BLaER1 (cell line): Measurements from ENCODE around the gene PCIF1.
A peak's percentile ranks its signal among the peaks of the same experiment; 100 is the strongest.

Experiments used
- H3K27ac ChIP-seq: shearing (Covaris generic); formaldehyde crosslinking; 2 replicates; pipeline ENCODE4 v1.8.1; 2022
- H3K27me3 ChIP-seq: shearing (Covaris generic); formaldehyde crosslinking; 2 replicates; pipeline ENCODE4 v1.8.1; 2022
- H3K36me3 ChIP-seq: shearing (Covaris generic); formaldehyde crosslinking; 2 replicates; pipeline ENCODE4 v1.8.1; 2022
- H3K4me1 ChIP-seq: shearing (Covaris generic); formaldehyde crosslinking; 2 replicates; pipeline ENCODE4 v1.8.1; 2022
- H3K4me2 ChIP-seq: shearing (Covaris generic); formaldehyde crosslinking; 2 replicates; pipeline ENCODE4 v1.8.1; 2022
- H3K4me3 ChIP-seq: shearing (Covaris generic); formaldehyde crosslinking; 2 replicates; pipeline ENCODE4 v1.8.1; 2022
- H3K9ac ChIP-seq: shearing (Covaris generic); formaldehyde crosslinking; 2 replicates; pipeline ENCODE4 v1.8.1; 2022
- H3K9me3 ChIP-seq: shearing (Covaris generic); formaldehyde crosslinking; 2 replicates; pipeline ENCODE4 v1.8.1; 2022
- H4K20me1 ChIP-seq: shearing (Covaris generic); formaldehyde crosslinking; 2 replicates; pipeline ENCODE4 v1.8.1; 2022
- Cebpa-rat ChIP-seq: shearing (Covaris generic); IDR thresholded peaks from 2 replicates; pipeline ENCODE4 v1.8.1; 2022

Gene PCIF1

DNA sequence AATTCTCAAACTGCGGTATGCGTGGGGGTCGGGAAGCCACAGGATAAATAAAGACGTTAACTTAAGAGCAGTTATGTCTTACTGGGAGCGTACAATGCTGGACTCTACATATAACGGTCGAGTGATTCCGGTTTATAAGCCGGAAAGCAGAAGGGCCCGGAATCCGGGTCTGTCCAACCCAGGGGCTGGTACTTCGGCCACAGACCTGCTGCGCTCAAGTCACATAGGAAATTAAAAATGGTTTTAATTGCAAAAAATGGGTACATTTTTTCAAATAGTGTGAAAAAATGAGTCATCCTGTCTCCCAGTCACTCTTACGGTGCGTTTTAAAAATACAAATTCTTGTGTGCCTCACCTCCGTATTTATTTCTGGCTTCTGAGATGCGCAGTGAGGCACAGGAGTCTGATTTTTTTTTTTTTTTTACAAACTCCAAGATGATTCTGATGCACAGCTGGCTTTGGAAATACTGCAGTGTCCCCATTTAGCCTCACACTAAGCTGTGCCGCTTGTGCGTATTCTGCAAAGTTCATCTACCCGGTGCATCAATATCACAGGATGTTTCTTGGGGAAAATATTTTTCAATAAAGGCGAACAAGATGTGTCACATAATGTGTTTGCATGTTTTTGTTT, 1.0 kb downstream of the PCIF1 start:
- TF ChIP-seq Cebpa-rat: no peak
- Histone ChIP-seq H3K4me2 (peak overlapping the region; percentile 70), H3K36me3 (peaks cover 42% of the 10 kb centered on the region), H4K20me1 (peaks cover 49% of the 10 kb centered on the region), H3K27me3 (no peaks in the 10 kb centered on the region), H3K4me1 (peaks cover 16% of the 10 kb centered on the region), H3K27ac (peak overlapping the region; percentile 100), H3K9me3 (no peaks in the 10 kb centered on the region), H3K9ac (peak overlapping the region; percentile 100), H3K4me3 (peak overlapping the region; percentile 91)

- Histone ChIP-seq H3K36me3 (peaks cover 62% of the 10 kb centered on the region), H3K4me3 (no peak overlapping the region), H3K4me2 (no peak overlapping the region), H3K9ac (0 out of 2 replicates have a peak overlapping the region, but pooled peaks have one; percentile 12), H4K20me1 (peaks cover 53% of the 10 kb centered on the region), H3K9me3 (no peaks in the 10 kb centered on the region), H3K27ac (no peak overlapping the region), H3K27me3 (no peaks in the 10 kb centered on the region), H3K4me1 (peaks cover 16% of the 10 kb centered on the region)
- no peak for TF ChIP-seq Cebpa-rat
Observed at GRCh38 chr20:45937765-45938164, 3.3 kb downstream of the PCIF1 start.

GRCh38 chr20:45938727-45939438, 4.4 kb downstream of the PCIF1 start:
- H3K27ac ChIP-seq: no peak overlapping the region
- no peaks in the 10 kb centered on the region for H3K9me3 ChIP-seq
- no peak overlapping the region for H3K4me3 ChIP-seq
- H3K4me2 ChIP-seq: no peak overlapping the region
- H3K4me1 ChIP-seq: peaks cover 7% of the 10 kb centered on the region
- H3K9ac ChIP-seq: no peak overlapping the region
- peaks cover 73% of the 10 kb centered on the region for H3K36me3 ChIP-seq
- no peak for TF ChIP-seq Cebpa-rat
- H4K20me1 ChIP-seq: peaks cover 64% of the 10 kb centered on the region
- H3K27me3 ChIP-seq: no peaks in the 10 kb centered on the region

- H3K4me2 ChIP-seq: no peak overlapping the region
- H3K36me3 ChIP-seq: peaks cover 85% of the 10 kb centered on the region
- no peaks in the 10 kb centered on the region for H3K27me3 ChIP-seq
Observed at GRCh38 chr20:45940053-45940452, 5.6 kb downstream of the PCIF1 start.

GRCh38 chr20:45940469-45940868, 6.0 kb downstream of the PCIF1 start:
- no peak overlapping the region for H3K4me2 ChIP-seq
- peaks cover 7% of the 10 kb centered on the region for H3K4me1 ChIP-seq
- peaks cover 65% of the 10 kb centered on the region for H4K20me1 ChIP-seq
- no peak overlapping the region for H3K27ac ChIP-seq
- H3K27me3 ChIP-seq: no peaks in the 10 kb centered on the region
- TF ChIP-seq Cebpa-rat: no peak
- H3K4me3 ChIP-seq: no peak overlapping the region
- peaks cover 89% of the 10 kb centered on the region for H3K36me3 ChIP-seq
- no peak overlapping the region for H3K9ac ChIP-seq
- H3K9me3 ChIP-seq: no peaks in the 10 kb centered on the region

More at GRCh38 chr20:45940053-45940452, 5.6 kb downstream of the PCIF1 start:
- H3K4me1 ChIP-seq: peaks cover 7% of the 10 kb centered on the region
- no peak overlapping the region for H3K27ac ChIP-seq
- no peak overlapping the region for H3K4me3 ChIP-seq
- H3K9me3 ChIP-seq: no peaks in the 10 kb centered on the region
- no peak overlapping the region for H3K9ac ChIP-seq
- H4K20me1 ChIP-seq: peaks cover 65% of the 10 kb centered on the region
- TF ChIP-seq Cebpa-rat: no peak

- Histone ChIP-seq H3K27ac (no peak overlapping the region), H3K4me2 (no peak overlapping the region), H3K9me3 (no peaks in the 10 kb centered on the region), H3K9ac (no peak overlapping the region), H3K4me3 (no peak overlapping the region), H4K20me1 (peaks cover 64% of the 10 kb centered on the region), H3K4me1 (peaks cover 14% of the 10 kb centered on the region), H3K27me3 (no peaks in the 10 kb centered on the region), H3K36me3 (peaks cover 98% of the 10 kb centered on the region)
- no peak for TF ChIP-seq Cebpa-rat
Observed at GRCh38 chr20:45943613-45944012, 9.1 kb downstream of the PCIF1 start.

DNA sequence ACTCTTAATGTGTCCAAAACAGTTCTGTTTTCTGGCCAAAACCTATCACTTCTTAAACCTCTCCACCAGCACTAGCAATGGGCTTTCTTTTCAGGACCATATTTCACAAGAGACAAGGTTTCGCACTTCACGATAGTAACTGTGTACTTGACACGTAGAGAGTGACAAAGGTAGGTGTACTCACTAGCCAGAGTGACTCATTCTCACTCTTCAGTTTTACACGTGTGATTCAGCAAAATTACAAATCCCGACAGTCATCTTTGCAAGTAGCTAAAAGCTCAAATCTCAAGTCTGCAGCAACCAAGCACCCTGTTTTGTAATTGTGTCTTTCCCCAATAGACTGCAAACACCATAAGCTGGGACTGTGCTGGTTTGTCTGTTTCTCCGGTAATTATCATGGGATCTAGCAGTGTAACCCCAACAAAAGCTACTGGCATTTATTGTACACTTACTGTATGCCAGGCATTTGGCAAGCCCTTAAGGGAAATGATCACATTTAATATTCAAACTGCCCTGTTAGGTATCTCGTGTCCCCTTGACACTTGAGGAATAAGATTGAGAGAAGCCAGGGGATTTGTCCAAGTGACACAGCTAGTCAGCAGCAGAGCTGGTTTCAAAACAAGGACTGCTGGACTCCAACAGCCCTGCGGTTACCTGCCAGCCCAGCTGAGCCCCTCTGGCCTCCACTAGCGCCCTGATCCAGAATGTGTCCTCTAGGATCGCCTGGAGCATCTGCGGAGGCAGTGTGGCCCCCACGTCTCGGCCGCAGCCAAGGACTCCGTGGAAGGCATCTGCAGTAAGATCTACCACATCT, 9.9 kb downstream of the PCIF1 start:
- H3K27ac ChIP-seq: no peak overlapping the region
- H3K27me3 ChIP-seq: no peaks in the 10 kb centered on the region
- peaks cover 98% of the 10 kb centered on the region for H3K36me3 ChIP-seq
- peaks cover 64% of the 10 kb centered on the region for H4K20me1 ChIP-seq
- no peak overlapping the region for H3K4me2 ChIP-seq
- peaks cover 17% of the 10 kb centered on the region for H3K4me1 ChIP-seq
- no peak overlapping the region for H3K4me3 ChIP-seq
- no peak for TF ChIP-seq Cebpa-rat
- no peaks in the 10 kb centered on the region for H3K9me3 ChIP-seq
- no peak overlapping the region for H3K9ac ChIP-seq

DNA sequence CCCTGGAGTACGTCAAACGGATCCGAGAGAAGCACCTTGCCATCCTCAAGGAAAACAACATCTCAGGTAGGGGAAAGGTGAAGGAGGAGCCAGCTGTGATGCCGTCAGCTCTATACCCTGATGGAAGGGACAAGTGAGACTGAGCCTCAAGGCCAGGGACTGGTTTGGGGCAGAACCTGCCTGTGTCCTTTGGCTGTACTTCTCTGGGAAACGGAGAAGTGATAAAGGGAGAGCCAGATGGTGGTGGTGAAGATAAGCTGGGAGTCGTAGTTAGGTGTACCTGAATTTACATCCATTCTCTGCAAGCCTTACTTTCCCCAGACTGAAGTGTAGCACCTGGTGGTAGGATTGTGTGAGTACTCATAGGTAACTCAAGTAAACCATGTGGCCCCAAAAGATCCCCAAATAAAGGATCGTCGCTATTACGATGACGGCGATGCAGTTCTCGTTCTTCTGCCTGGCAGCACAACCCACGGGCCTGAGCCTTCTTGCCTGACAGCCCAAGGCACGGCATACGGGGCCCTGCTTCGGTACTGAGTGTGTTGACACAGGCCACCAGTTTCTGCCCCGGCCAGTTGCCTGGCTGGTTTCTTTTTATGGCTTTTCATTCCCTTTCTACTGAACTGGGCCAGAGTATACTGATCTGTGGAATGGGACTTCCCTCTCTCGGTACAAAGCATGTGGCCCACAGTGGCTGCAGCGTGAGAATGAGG, 10.6 kb downstream of the PCIF1 start:
- H3K9ac ChIP-seq: no peak overlapping the region
- no peak overlapping the region for H3K27ac ChIP-seq
- H3K36me3 ChIP-seq: peaks cover 98% of the 10 kb centered on the region
- H4K20me1 ChIP-seq: peaks cover 68% of the 10 kb centered on the region
- no peak for TF ChIP-seq Cebpa-rat
- H3K27me3 ChIP-seq: no peaks in the 10 kb centered on the region
- H3K4me2 ChIP-seq: no peak overlapping the region
- peaks cover 17% of the 10 kb centered on the region for H3K4me1 ChIP-seq
- no peak overlapping the region for H3K4me3 ChIP-seq
- no peaks in the 10 kb centered on the region for H3K9me3 ChIP-seq

DNA sequence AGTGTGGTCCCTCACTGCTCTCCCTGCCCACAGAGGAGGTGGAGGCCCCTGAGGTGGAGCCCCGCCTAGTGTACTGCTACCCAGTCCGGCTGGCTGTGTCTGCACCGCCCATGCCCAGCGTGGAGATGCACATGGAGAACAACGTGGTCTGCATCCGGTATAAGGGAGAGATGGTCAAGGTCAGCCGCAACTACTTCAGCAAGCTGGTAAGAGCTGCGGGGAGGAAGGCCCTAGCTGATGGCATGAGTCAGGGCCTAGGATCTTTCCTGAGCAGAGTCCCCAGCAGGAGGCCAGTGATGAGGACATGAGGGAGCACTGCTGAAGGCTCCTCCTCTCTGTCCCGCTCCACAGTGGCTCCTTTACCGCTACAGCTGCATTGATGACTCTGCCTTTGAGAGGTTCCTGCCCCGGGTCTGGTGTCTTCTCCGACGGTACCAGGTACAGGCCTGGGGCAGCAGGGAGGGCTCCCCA, 11.2 kb downstream of the PCIF1 start:
- Histone ChIP-seq H3K4me1 (peaks cover 17% of the 10 kb centered on the region), H3K36me3 (peaks cover 98% of the 10 kb centered on the region), H3K4me2 (no peak overlapping the region), H3K9me3 (no peaks in the 10 kb centered on the region), H4K20me1 (peaks cover 66% of the 10 kb centered on the region), H3K27me3 (no peaks in the 10 kb centered on the region), H3K27ac (no peak overlapping the region), H3K4me3 (no peak overlapping the region), H3K9ac (no peak overlapping the region)
- no peak for TF ChIP-seq Cebpa-rat
